Measurements from ENCODE around the gene OLR1.

GRCh38 chr12:10130042-10130441 is 41.9 kb downstream of the OLR1 start, which contains the start of gene CLEC7A:
- no peak for TF ChIP-seq CTCF (IDR thresholded peaks at IDR 0.05)
- no peak for TF ChIP-seq POLR2A (IDR thresholded peaks at IDR 0.05)
